CD4-positive, alpha-beta T cell (primary cell): ENCODE data around the gene CSRNP3. TPM values are rescaled to one million over a fixed set of nuclear protein-coding genes. Genes with fewer than 3 reads are reported as not detected.

Source experiments
- ATAC-seq: fragments of 200-7000 bp; cut with Tn5 transposase; one replicate; pipeline ENCODE4 v1.10.0; 2022; ENCODE audit warnings: mild to moderate bottlenecking; ENCODE audit not compliant: poor library complexity
- CTCF ChIA-PET: fragments of 350-600 bp; sonication (Branson Sonifier 250); formaldehyde crosslinking; loops from one replicate; lab custom pipeline; 2021; ENCODE audit warnings: antibody characterized with exemption, inconsistent platforms; lab: Charles Lee
- POLR2A ChIA-PET: fragments of 350-600 bp; sonication (Branson Sonifier 250); formaldehyde crosslinking; loops from one replicate; lab custom pipeline; 2021; ENCODE audit warnings: antibody characterized with exemption, inconsistent platforms; lab: Charles Lee
- DNase-seq, 14 experiments: peaks; one replicate each; pipeline ENCODE4 v3.0.0-alpha.2; 2013 to 2020; ENCODE audit warnings: mixed read lengths in 2 of 14
- H3K27ac ChIP-seq, 2 donors: one replicate each; pipeline versions ENCODE4 v1.5.1 to v1.7.0; 2013; ENCODE audit warnings: low read length in 2 of 2, low read depth in 1 of 2, mild to moderate bottlenecking in 1 of 2
- H3K27me3 ChIP-seq, 2 experiments: 1 replicate in 1 of 2; 2 replicates in 1 of 2; pipeline versions ENCODE4 v1.6.1 to v1.7.0; 2013; ENCODE audit warnings: low read length in 2 of 2, control low read depth in 1 of 2, mild to moderate bottlenecking in 1 of 2, moderate library complexity in 1 of 2; ENCODE audit not compliant: insufficient read depth in 2 of 2, control insufficient read depth in 1 of 2
- H3K36me3 ChIP-seq: one replicate; pipeline ENCODE4 v1.6.1; 2013; ENCODE audit warnings: low read length, control low read depth; ENCODE audit not compliant: insufficient read depth
- H3K4me1 ChIP-seq: one replicate; pipeline ENCODE4 v1.6.1; 2013; ENCODE audit warnings: low read length, control low read depth; ENCODE audit not compliant: insufficient read depth
- H3K4me3 ChIP-seq: one replicate; pipeline ENCODE4 v1.5.1; 2013; ENCODE audit warnings: mild to moderate bottlenecking, low read length, moderate library complexity
- H3K9me3 ChIP-seq, 2 experiments: 1 replicate in 1 of 2; 2 replicates in 1 of 2; pipeline versions ENCODE4 v1.6.1 to v1.7.0; 2013; ENCODE audit warnings: low read length in 2 of 2, mild to moderate bottlenecking in 2 of 2, control low read depth in 1 of 2, moderate library complexity in 1 of 2; ENCODE audit not compliant: control insufficient read depth in 1 of 2, insufficient read depth in 1 of 2
- H3K27ac Mint-ChIP-seq: one replicate; pipeline ENCODE4 v1.8.0; 2020; ENCODE audit warnings: mixed read lengths
- H3K27me3 Mint-ChIP-seq: one replicate; pipeline ENCODE4 v1.8.0; 2021; ENCODE audit warnings: mixed read lengths
- H3K36me3 Mint-ChIP-seq: one replicate; pipeline ENCODE4 v1.8.0; 2021; ENCODE audit warnings: low read depth, mixed read lengths
- H3K4me1 Mint-ChIP-seq: one replicate; pipeline ENCODE4 v1.8.0; 2021; ENCODE audit warnings: low read depth, mixed read lengths
- H3K4me3 Mint-ChIP-seq: one replicate; pipeline ENCODE4 v1.8.0; 2020; ENCODE audit warnings: mild to moderate bottlenecking, mixed read lengths
- H3K9me3 Mint-ChIP-seq: one replicate; pipeline ENCODE4 v1.8.0; 2020; ENCODE audit warnings: mixed read lengths
- intact Hi-C, 2 experiments: fragments of 100-400 bp; cut with DNase I in 1 of 2; cut with micrococcal nuclease in 1 of 2; formaldehyde crosslinking; loops; one replicate each; pipeline versions ENCODE4 v1.15.1 to v1.9.0; 2023 to 2025; cut with DNase I, micrococcal nuclease
- total RNA-seq, 174 experiments: library from RNA in 2 of 174; stranded (reverse) in 2 of 174; gene quantifications; one replicate each; pipeline ENCODE4 v1.2.3 and lab custom pipeline; 2021 to 2026
- TF ChIP-seq, protein P1 (sequence below): fragments of 200-600 bp; IDR thresholded peaks from one replicate; pipeline ENCODE4 v1.8.0; 2022; ENCODE audit warnings: antibody characterized with exemption, mild to moderate bottlenecking

CSRNP3 gene
- total RNA-seq, 2 experiments from 2014 or later = not detected

DNA sequence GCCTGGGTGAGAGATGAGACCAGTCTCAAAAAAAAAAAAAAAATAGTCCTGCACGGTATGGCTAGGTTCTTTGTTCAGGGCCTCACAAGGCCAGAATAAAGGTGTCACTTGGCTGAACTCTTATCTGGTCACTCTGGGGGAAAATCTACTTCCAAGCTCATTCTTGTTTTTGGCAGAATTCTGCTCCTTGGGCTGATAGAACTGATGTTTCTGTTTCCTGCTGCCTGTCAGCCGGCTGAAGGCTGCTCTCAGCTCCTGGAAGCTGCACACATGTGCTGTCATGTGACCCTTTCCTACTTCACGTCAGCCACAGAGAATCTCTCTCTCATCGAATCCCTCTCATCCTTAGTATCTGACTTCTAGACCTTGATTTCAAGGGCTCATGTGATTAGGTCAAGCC, 10.4 kb downstream of the CSRNP3 start:
- H3K9me3 Mint-ChIP-seq = no peaks in the 10 kb centered on the region
- H3K27me3 Mint-ChIP-seq = no peaks in the 10 kb centered on the region
- ChIA-PET CTCF (no interaction called here), POLR2A (interaction anchor here (0.6 kb wide), 1 partner anchor 58 kb away, joined by 3 read pairs; no protein-coding TSS in a partner anchor)
- Histone ChIP-seq H3K27ac (no peak overlapping the region), H3K27me3 (no peaks in the 10 kb centered on the region), H3K4me3 (no peak overlapping the region), H3K36me3 (no peaks in the 10 kb centered on the region), H3K9me3 (no peaks in the 10 kb centered on the region), H3K4me1 (no peaks in the 10 kb centered on the region)
- ATAC-seq = no peak
- no peak overlapping the region for H3K4me3 Mint-ChIP-seq
- no peak for DNase-seq
- TF ChIP-seq, protein P1, sequence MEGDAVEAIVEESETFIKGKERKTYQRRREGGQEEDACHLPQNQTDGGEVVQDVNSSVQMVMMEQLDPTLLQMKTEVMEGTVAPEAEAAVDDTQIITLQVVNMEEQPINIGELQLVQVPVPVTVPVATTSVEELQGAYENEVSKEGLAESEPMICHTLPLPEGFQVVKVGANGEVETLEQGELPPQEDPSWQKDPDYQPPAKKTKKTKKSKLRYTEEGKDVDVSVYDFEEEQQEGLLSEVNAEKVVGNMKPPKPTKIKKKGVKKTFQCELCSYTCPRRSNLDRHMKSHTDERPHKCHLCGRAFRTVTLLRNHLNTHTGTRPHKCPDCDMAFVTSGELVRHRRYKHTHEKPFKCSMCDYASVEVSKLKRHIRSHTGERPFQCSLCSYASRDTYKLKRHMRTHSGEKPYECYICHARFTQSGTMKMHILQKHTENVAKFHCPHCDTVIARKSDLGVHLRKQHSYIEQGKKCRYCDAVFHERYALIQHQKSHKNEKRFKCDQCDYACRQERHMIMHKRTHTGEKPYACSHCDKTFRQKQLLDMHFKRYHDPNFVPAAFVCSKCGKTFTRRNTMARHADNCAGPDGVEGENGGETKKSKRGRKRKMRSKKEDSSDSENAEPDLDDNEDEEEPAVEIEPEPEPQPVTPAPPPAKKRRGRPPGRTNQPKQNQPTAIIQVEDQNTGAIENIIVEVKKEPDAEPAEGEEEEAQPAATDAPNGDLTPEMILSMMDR = no peak
- H3K4me1 Mint-ChIP-seq = no peaks in the 10 kb centered on the region
- intact Hi-C loops = no loop called here
- H3K36me3 Mint-ChIP-seq = no peaks in the 10 kb centered on the region
- no peak overlapping the region for H3K27ac Mint-ChIP-seq

DNA sequence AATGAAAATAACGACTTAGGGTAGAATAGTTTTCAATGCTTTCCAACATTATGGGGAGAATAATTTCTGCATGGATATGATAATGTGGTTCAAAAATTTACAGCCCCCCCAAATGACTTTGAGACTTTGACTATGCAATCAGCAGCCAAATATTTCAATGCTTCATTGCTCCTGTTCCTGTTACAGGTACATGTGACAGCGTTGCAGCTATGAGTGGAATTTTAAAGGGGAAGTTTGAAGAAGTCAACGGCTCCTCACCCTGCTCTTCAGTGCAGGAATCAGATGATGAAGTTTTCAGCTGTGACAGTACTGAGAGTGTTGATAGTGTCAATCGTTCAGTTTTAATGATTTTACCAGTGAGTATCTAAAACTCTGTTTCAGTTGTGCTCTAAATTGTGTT, 25.1 kb downstream of the CSRNP3 start:
- H3K4me3 ChIP-seq = no peak overlapping the region

DNA sequence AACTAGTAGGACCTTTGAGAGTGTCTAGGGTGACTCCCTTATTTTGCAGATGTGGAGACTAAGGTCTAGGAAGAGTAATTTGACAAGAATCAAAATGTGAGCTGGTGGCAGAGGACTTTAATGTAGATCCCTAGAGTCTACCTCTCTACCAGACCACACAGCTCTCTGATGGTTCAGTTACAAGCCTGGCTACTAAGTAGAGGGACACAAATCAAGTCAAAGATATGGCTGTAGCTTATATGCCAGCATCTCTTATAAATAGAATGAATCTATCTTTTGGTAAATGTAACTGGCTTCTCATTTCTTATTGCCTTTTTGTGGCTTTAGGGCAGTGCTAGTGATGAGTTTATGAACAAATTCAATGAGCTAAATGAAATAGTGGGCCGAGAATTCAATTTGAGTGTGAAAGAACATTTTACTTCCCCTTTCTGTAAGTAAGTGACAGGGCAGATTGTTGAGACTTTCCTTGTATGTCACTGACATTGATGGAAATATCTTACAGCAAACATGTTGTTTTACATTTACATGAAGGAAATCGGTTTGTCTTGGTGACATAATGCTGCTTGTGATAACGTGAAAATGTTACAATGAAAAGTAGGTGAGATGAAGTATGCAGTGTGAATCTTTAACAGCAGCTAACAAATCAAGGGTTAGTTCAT, 28.3 kb downstream of the CSRNP3 start:
- CTCF ChIA-PET = no interaction called here
- POLR2A ChIA-PET = no interaction called here
- no peak overlapping the region for H3K27ac Mint-ChIP-seq
- Histone ChIP-seq H3K9me3 (no peaks in the 10 kb centered on the region), H3K4me1 (no peaks in the 10 kb centered on the region), H3K27ac (no peak overlapping the region), H3K36me3 (no peaks in the 10 kb centered on the region), H3K27me3 (no peaks in the 10 kb centered on the region), H3K4me3 (no peak overlapping the region)
- DNase-seq = no peak
- H3K27me3 Mint-ChIP-seq = no peaks in the 10 kb centered on the region
- H3K9me3 Mint-ChIP-seq = no peaks in the 10 kb centered on the region
- intact Hi-C loops = no loop called here
- H3K4me1 Mint-ChIP-seq = no peaks in the 10 kb centered on the region
- TF ChIP-seq, protein P1 = no peak
- no peak for ATAC-seq
- no peaks in the 10 kb centered on the region for H3K36me3 Mint-ChIP-seq
- no peak overlapping the region for H3K4me3 Mint-ChIP-seq

More for the DNA sequence above, 25.1 kb downstream of the CSRNP3 start:
- Mint-ChIP-seq H3K27ac (no peak overlapping the region), H3K9me3 (peaks cover 2% of the 10 kb centered on the region), H3K4me3 (no peak overlapping the region), H3K36me3 (no peaks in the 10 kb centered on the region), H3K4me1 (no peaks in the 10 kb centered on the region), H3K27me3 (no peaks in the 10 kb centered on the region)
- no peak for DNase-seq
- Histone ChIP-seq H3K4me1 (no peaks in the 10 kb centered on the region), H3K27ac (no peak overlapping the region), H3K27me3 (no peaks in the 10 kb centered on the region), H3K9me3 (no peaks in the 10 kb centered on the region), H3K36me3 (no peaks in the 10 kb centered on the region)
- ATAC-seq = no peak
- ChIA-PET CTCF (no interaction called here), POLR2A (no interaction called here)
- TF ChIP-seq, protein P1 = no peak
- intact Hi-C loops = no loop called here
